ENCODE measurements around the gene WDR48. TPM values are rescaled to one million over a fixed set of nuclear protein-coding genes. Genes with fewer than 3 reads are reported as not detected.

WDR48 gene
- total RNA-seq: 39.7 and 55.6 TPM in 2 replicates

GRCh38 chr3:39051649-39052561 lies at the start of gene WDR48, which contains the start of gene SCN11A:
TSS of gene WDR48 (plus strand) at chr3:39052016. CDS start at chr3:39052026, 10 bp downstream.
TSS of gene SCN11A (minus strand) at chr3:39051944. CDS start at chr3:38950362, 101,582 bp downstream.

GRCh38 chr3:39107388-39108199 lies 55.8 kb downstream of the WDR48 start, which contains the start of the genes GORASP1 and TTC21A:
TSS of gene GORASP1 (minus strand) at chr3:39107627. CDS start at chr3:39107541, 86 bp downstream.
TSS of gene TTC21A (plus strand) at chr3:39107680. CDS start at chr3:39107838, 158 bp downstream.

Small RNA genes lying within 50 kb of the gene (small RNA-seq; reads per million reads assigned to genes)
- gene RNU6-1227P: not detected

Other genes with a start within 250 kb of the WDR48 start
- gene SCN10A, start 235.8 kb upstream of the WDR48 start, total RNA-seq: not detected in 2 replicates
- 0.11 and 0.13 TPM in 2 replicates for gene SCN11A, start 72 bp upstream of the WDR48 start, total RNA-seq
- gene GORASP1, start 55.6 kb downstream of the WDR48 start, total RNA-seq: 33.3 and 35.4 TPM in 2 replicates
- 4.4 and 6.8 TPM in 2 replicates for gene TTC21A, start 55.7 kb downstream of the WDR48 start, total RNA-seq
- gene CSRNP1, start 101.6 kb downstream of the WDR48 start, total RNA-seq: 8.9 and 13.8 TPM in 2 replicates
- gene XIRP1, start 140.6 kb downstream of the WDR48 start, total RNA-seq: not detected in 2 replicates
- under 0.01 TPM in 1 of 2 replicates, not detected in the other for gene CX3CR1, start 228.0 kb downstream of the WDR48 start, total RNA-seq